Esophagus squamous epithelium (tissue), 5 donors: ENCODE results near the gene ERC2. TPM values are rescaled to one million over a fixed set of nuclear protein-coding genes. Genes with fewer than 3 reads are reported as not detected.

Source experiments
- DNase-seq: peaks from one replicate; lab custom pipeline; 2025; lab: John Stamatoyannopoulos, UW
- H3K27ac ChIP-seq, 4 donors: fragments of 200-600 bp; sonication (generic); one replicate each; pipeline ENCODE4 v1.5.1; 2016 to 2019; ENCODE audit warnings: mild to moderate bottlenecking in 1 of 4
- H3K27me3 ChIP-seq, 4 donors: fragments of 200-600 bp; sonication (generic); 1 replicate in 3 of 4; 2 replicates in 1 of 4; pipeline versions ENCODE4 v1.5.1 to v1.6.0; 2017 to 2021; ENCODE audit warnings: antibody characterized with exemption in 1 of 4
- H3K36me3 ChIP-seq, 3 donors: fragments of 200-600 bp; sonication (generic); one replicate each; pipeline ENCODE4 v1.5.1; 2016 to 2019
- H3K4me1 ChIP-seq, 3 donors: fragments of 200-600 bp; sonication (generic); one replicate each; pipeline ENCODE4 v1.5.1; 2017 to 2019
- H3K4me3 ChIP-seq, 4 donors: fragments of 200-600 bp; sonication (generic); 1 replicate in 3 of 4; 2 replicates in 1 of 4; pipeline ENCODE4 v1.5.1; 2016 to 2019; ENCODE audit warnings: mild to moderate bottlenecking in 2 of 4, moderate library complexity in 1 of 4
- H3K9me3 ChIP-seq, 3 donors: fragments of 200-600 bp; sonication (generic); one replicate each; pipeline ENCODE4 v1.5.1; 2016 to 2019
- CTCF ChIP-seq, 6 experiments: fragments of 450-650 bp in 4 of 6; fragments of 200-600 bp in 2 of 6; sonication (generic) in 2 of 6; IDR thresholded peaks; one replicate each; pipeline ENCODE4 v1.5.1; 2016 to 2019; ENCODE audit warnings: antibody characterized with exemption in 6 of 6, mild to moderate bottlenecking in 4 of 6, moderate library complexity in 4 of 6
- POLR2A ChIP-seq, 4 donors: fragments of 450-650 bp; IDR thresholded peaks; one replicate each; pipeline ENCODE4 v1.6.1; 2017; ENCODE audit warnings: antibody characterized with exemption in 4 of 4, mild to moderate bottlenecking in 4 of 4, moderate library complexity in 3 of 4
- WGBS, 2 donors: methylation state at CpG; one replicate each; pipeline ENCODE4 v1.1.5; 2018; 5-methylcytosine and 5-hydroxymethylcytosine counted together
- intact Hi-C: fragments of 100-400 bp; cut with DNase I; formaldehyde crosslinking; loops from one replicate; pipeline ENCODE4 v1.15.0; 2022
- total RNA-seq, 4 donors: library from RNA; depleted of rRNA; stranded (reverse); fragments of >200 nt; gene quantifications; one replicate each; pipeline ENCODE4 v1.1.0, GENCODE V29; 2016
- donor health status: DM: yes; HTN: yes; CAD: no.

Gene ERC2
- total RNA-seq, 4 donors from 2014 or later, result 0.12 to 1.9 (median 0.86) TPM

DNA sequence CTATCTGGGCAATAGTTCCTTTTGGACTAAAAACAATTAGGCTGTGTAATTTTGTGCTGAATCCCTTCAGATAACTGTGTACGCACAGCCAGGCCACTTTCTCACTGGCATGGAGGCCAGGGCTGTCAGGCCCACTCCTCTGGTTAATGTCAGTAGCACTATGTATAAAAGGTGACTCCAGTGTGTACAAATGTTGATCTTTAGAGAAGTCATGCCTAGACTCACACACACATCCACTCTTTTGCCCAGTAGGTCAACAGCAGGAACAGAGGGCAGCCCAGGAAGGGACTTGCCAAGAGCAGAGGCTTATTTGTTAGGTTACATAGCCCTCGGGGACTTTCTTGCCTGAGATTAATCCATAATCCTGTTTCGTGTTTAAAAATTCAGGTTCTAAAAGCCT lies 564.6 kb downstream of the ERC2 start:
- H3K4me3 ChIP-seq, result no peak overlapping the region
- intact Hi-C loops, result loop anchor here (10.0 kb wide), 1 partner anchor 419 kb away; the partner anchor contains the start of gene WNT5A
- no peaks in the 10 kb centered on the region for H3K9me3 ChIP-seq
- H3K27ac ChIP-seq, result no peak overlapping the region
- H3K36me3 ChIP-seq, result no peaks in the 10 kb centered on the region
- no peak for TF ChIP-seq POLR2A (IDR thresholded peaks at IDR 0.05)
- no peak for TF ChIP-seq CTCF (IDR thresholded peaks at IDR 0.05)
- WGBS, 2 donors, result 38 to 47% methylated on average over 3 of the region's 3 CpGs
- H3K27me3 ChIP-seq, result peaks cover 0 to 4% (median 0%) of the 10 kb centered on the region in 4 donors
- no peaks in the 10 kb centered on the region for H3K4me1 ChIP-seq
- no peak for DNase-seq

DNA sequence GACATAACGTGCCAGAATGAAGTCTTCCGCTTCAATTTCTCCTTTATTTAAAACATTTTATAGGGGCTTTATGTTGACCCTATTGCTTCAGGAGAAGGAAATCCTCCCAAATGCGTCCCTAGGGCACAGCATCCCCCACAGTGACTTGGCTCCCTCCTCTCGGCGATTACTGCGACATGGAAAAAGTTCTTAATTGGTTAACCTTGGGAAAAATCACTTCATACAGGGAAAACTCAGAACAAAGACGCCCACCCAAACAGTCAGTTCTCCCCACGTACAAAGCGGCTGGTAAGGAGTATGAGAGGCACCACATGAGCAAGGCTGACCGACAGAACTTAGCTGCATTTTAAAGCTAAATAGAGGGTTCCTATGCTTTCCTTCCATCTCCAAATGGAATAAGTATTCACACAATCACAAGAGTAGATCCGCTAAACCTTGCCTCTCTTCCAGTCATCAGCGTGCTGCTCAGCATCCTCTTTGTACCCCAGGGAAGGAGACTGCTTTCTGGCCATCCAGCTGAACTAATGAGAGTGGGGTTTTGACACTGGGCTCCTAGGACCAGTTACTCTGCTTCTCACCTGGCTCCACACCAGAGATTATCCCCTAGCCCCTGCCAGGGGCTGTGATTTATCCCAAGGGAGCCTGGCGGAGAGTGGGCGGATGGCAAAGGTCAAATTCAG lies 565.9 kb downstream of the ERC2 start:
- no peak for TF ChIP-seq CTCF (IDR thresholded peaks at IDR 0.05)
- TF ChIP-seq POLR2A (IDR thresholded peaks at IDR 0.05), result no peak
- H3K4me3 ChIP-seq, result no peak overlapping the region
- no peaks in the 10 kb centered on the region for H3K9me3 ChIP-seq
- no peaks in the 10 kb centered on the region for H3K36me3 ChIP-seq
- H3K27me3 ChIP-seq, result peaks cover 0 to 4% (median 0%) of the 10 kb centered on the region in 4 donors
- WGBS, 2 donors, result 76 to 82% methylated on average over 12 to 14 of the region's 14 CpGs
- no peak overlapping the region for H3K27ac ChIP-seq
- no peaks in the 10 kb centered on the region for H3K4me1 ChIP-seq
- intact Hi-C loops, result loop anchor here (10.0 kb wide), 1 partner anchor 418 kb away; the partner anchor contains the start of gene WNT5A
- DNase-seq, result no peak

- no peak for DNase-seq
- WGBS, 2 donors, result 72 to 74% methylated on average over 3 of the region's 3 CpGs
- Histone ChIP-seq H3K9me3 (no peaks in the 10 kb centered on the region), H3K4me3 (no peak overlapping the region), H3K27me3 (peaks cover 0 to 4% (median 0%) of the 10 kb centered on the region in 4 donors), H3K27ac (no peak overlapping the region), H3K36me3 (no peaks in the 10 kb centered on the region), H3K4me1 (no peaks in the 10 kb centered on the region)
- TF ChIP-seq CTCF (IDR thresholded peaks at IDR 0.05), result peak in 1 of 6 experiments; percentile 17
- no peak for TF ChIP-seq POLR2A (IDR thresholded peaks at IDR 0.05)
- intact Hi-C loops, result loop anchor here (10.0 kb wide), 1 partner anchor 415 kb away; the partner anchor contains the start of gene WNT5A
These were observed 568.4 kb downstream of the ERC2 start for GRCh38 chr3:55899887-55900286.

DNA sequence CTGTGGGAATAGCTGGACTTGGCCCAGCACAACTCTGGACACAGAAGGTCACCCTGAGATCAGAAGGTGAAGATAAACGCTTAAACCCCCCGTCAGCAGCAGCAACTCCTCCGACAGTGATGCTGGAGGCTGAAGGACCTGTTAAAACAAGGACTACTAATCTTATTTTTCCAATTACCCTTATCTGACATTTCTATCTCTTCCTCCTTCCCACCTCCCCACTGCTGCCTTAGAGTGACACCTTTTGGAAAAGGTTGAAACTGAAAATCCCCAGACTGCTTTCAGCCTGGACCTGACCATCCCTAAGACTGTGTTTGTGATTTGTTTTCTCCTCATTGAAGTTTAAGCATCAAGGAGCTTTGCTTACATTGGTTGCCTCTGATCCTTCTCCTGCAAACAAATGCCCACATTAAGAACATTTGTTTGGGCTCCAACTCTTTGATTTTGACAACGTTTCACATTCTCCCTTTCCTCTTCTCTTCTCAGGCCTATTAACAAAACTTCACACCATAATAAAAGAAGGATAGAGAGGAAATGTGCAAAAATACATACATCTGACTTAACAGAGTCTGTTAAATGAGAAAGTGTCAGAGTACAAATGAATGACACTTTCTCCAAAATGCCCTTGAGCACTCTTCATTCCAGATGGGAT lies 570.6 kb downstream of the ERC2 start:
- Histone ChIP-seq H3K27me3 (peaks cover 0 to 4% (median 0%) of the 10 kb centered on the region in 4 donors), H3K36me3 (no peaks in the 10 kb centered on the region), H3K4me1 (no peaks in the 10 kb centered on the region), H3K4me3 (no peak overlapping the region), H3K27ac (no peak overlapping the region), H3K9me3 (no peaks in the 10 kb centered on the region)
- intact Hi-C loops, result no loop called here
- 18 to 35% methylated on average over 4 of the region's 4 CpGs for WGBS, 2 donors
- TF ChIP-seq POLR2A (IDR thresholded peaks at IDR 0.05) (no peak), CTCF (IDR thresholded peaks at IDR 0.05) (peak in 3 of 6 experiments; percentile 16 to 56 (median 44))
- DNase-seq, result no peak
